ENCODE measurements around the gene TECPR2. TPM values are rescaled to one million over a fixed set of nuclear protein-coding genes. Genes with fewer than 3 reads are reported as not detected.

Gene TECPR2
- total and polyA plus RNA-seq, 2 of the 13 experiments (the other 11 are each of a cell fraction or from before 2014, with no cell fraction given) = 3.5 to 5.7 TPM

DNA sequence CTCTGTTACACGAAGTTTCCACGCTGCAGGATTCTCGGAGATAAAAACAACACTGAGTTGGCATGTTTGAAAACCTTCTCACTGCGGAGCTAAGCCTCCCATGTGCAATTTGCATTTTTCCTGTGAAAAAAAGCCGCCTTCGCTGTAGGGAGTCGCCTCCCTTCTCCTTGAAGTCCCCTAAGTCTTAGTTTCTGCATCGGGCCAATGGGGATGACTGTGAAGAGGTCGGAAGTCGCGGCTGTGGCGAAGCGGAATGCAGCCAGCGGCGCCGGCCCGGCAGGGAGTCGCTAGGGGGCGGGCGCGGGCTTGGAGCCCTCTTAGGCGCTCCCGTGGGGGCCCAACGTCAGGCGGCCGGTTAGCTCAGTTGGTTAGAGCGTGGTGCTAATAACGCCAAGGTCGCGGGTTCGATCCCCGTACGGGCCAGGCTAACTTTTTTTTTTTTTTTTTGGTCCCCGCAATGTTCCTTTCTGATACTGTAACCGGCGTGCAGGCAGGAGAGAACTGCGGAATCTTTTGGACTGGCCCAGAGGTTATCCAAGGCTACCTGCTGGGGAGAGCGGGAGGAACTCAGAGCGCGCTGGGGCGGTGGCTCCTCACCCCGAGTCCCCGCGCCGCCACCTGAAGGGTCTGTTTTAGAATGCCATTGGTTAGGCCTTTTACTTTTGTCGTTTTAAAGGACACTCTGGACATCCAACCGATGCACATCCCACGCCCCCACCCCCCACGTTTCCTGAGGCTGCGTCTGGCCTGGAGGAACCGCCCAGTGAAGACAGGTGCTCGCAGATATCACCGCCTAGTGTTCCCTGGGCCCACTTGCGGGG is 45.8 kb upstream of the TECPR2 start (continued):
- peak; percentile 26; the same call in 1 of the 2 replicates for TF ChIP-seq KMT2A (CRISPR knock-in tag; IDR thresholded peaks at IDR 0.05)
- peak; percentile 17 for TF ChIP-seq U2AF1 (optimal IDR thresholded peaks at IDR 0.05; ENCODE audit: low read depth, low read length)
- TF ChIP-seq, protein P1, sequence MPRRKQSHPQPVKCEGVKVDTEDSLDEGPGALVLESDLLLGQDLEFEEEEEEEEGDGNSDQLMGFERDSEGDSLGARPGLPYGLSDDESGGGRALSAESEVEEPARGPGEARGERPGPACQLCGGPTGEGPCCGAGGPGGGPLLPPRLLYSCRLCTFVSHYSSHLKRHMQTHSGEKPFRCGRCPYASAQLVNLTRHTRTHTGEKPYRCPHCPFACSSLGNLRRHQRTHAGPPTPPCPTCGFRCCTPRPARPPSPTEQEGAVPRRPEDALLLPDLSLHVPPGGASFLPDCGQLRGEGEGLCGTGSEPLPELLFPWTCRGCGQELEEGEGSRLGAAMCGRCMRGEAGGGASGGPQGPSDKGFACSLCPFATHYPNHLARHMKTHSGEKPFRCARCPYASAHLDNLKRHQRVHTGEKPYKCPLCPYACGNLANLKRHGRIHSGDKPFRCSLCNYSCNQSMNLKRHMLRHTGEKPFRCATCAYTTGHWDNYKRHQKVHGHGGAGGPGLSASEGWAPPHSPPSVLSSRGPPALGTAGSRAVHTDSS (CRISPR knock-in tag; conservative IDR thresholded peaks at IDR 0.05) = no peak
- no peak; the same call in 1 of the 2 replicates for TF ChIP-seq ZNF333 (CRISPR knock-in tag; IDR thresholded peaks at IDR 0.05; ENCODE audit: borderline replicate concordance)
- peak; percentile 66; the same call in 1 of the 2 replicates for TF ChIP-seq ZNF33A (CRISPR knock-in tag; IDR thresholded peaks at IDR 0.05; ENCODE audit: borderline replicate concordance)
- TF ChIP-seq FOXK2 (IDR thresholded peaks at IDR 0.05) = no peak
- no peak for TF ChIP-seq HOMEZ (CRISPR knock-in tag; IDR thresholded peaks at IDR 0.05; ENCODE audit: low read depth)
- no peak for TF ChIP-seq HNRNPL (IDR thresholded peaks at IDR 0.05; ENCODE audit: low read depth, low read length)
- TF ChIP-seq IRF2 (CRISPR knock-in tag; IDR thresholded peaks at IDR 0.05) = peak; percentile 77; the same call in 1 of the 2 replicates
- no peak for TF ChIP-seq ZNF296 (CRISPR knock-in tag; conservative IDR thresholded peaks at IDR 0.05)
- TF ChIP-seq ZMAT3 (CRISPR knock-in tag; conservative IDR thresholded peaks at IDR 0.05) = peak; percentile 40; the same call in 1 of the 2 replicates
- TF ChIP-seq ZNF207 (IDR thresholded peaks at IDR 0.05; ENCODE audit: borderline replicate concordance) = no peak
- TF ChIP-seq, protein P2, sequence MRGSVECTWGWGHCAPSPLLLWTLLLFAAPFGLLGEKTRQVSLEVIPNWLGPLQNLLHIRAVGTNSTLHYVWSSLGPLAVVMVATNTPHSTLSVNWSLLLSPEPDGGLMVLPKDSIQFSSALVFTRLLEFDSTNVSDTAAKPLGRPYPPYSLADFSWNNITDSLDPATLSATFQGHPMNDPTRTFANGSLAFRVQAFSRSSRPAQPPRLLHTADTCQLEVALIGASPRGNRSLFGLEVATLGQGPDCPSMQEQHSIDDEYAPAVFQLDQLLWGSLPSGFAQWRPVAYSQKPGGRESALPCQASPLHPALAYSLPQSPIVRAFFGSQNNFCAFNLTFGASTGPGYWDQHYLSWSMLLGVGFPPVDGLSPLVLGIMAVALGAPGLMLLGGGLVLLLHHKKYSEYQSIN (CRISPR knock-in tag; IDR thresholded peaks at IDR 0.05; ENCODE audit: borderline replicate concordance) = no peak
- TF ChIP-seq JUNB (CRISPR knock-in tag; IDR thresholded peaks at IDR 0.05; ENCODE audit: borderline replicate concordance) = no peak
- no peak for TF ChIP-seq TFE3 (CRISPR knock-in tag; IDR thresholded peaks at IDR 0.05)
- TF ChIP-seq JDP2 (CRISPR knock-in tag; IDR thresholded peaks at IDR 0.05; ENCODE audit: borderline replicate concordance) = no peak
- peak; percentile 74 for TF ChIP-seq KDM1A (CRISPR knock-in tag; IDR thresholded peaks at IDR 0.05)
- TF ChIP-seq CSRNP1 (CRISPR knock-in tag; IDR thresholded peaks at IDR 0.05) = peak; percentile 17; the same call in 1 of the 2 replicates
- no peak for TF ChIP-seq GRHL1 (CRISPR knock-in tag; conservative IDR thresholded peaks at IDR 0.05)
- no peak for TF ChIP-seq HNRNPUL1 (IDR thresholded peaks at IDR 0.05; ENCODE audit: low read depth, low read length)
